Right cardiac atrium (tissue), 5 donors: ENCODE results near the gene UCKL1. TPM values are rescaled to one million over a fixed set of nuclear protein-coding genes. Genes with fewer than 3 reads are reported as not detected.

ENCODE experiments used
- microRNA-seq, 2 donors: library from miRNA; unstranded; fragments of <30 nt; microRNA quantifications; one replicate each; pipeline ENCODE4 v1.2.0, GENCODE V29; 2020 to 2021
- polyA plus RNA-seq: library from polyadenylated mRNA; stranded (reverse); fragments of 200-250 nt; gene quantifications from one replicate; pipeline ENCODE4 v1.2.3, GENCODE V29; 2013
- total RNA-seq, 4 donors: library from RNA; stranded (reverse); fragmentation: NEBNext Ultra II Directional; extraction: Animal tissue kit (Norgen Biotek cat#: 25700); gene quantifications; one replicate each; pipeline ENCODE4 v1.2.1, GENCODE V29; 2021
- donor health status: healthy with polysubstance abuse.
- donor health status: DM: no; HTN: yes; CAD: no.
- donor health status: DM: no; HTN: no; CAD: no.
- donor health status: DM: no; HTN: yes; CAD: no; lungs with severe emphysema.
- donor health status: DM: yes; HTN: yes; CAD: no.

The UCKL1 gene
- total and polyA plus RNA-seq, 5 donors, result 35.5 to 47.0 (median 42.9) TPM

Small RNA genes lying within 50 kb of the gene (microRNA-seq; reads per million reads assigned to microRNA genes)
- gene MIR1914, result 0 to 0.84 reads per million in 2 donors
- 0 reads per million in 2 donors for gene MIR647
- gene MIR941-1, result 0 reads per million in 2 donors
- gene MIR941-2, result 0 reads per million in 2 donors
- 0 reads per million in 2 donors for gene MIR941-3
- gene MIR941-4, result 0 reads per million in 2 donors
- 0 reads per million in 2 donors for gene MIR941-5

Other genes starting within 250 kb of the UCKL1 start
- 10 to 100 TPM; 40.1 to 49.7 (median 44.3) TPM for gene ARFRP1, start 248.4 kb downstream of the UCKL1 start, total RNA-seq
- gene ARFRP1, start 248.4 kb downstream of the UCKL1 start, polyA plus RNA-seq, result 38.7 TPM
- gene ZGPAT, start 248.4 kb downstream of the UCKL1 start, total RNA-seq, result 10 to 100 TPM; 14.5 to 19.6 (median 16.8) TPM
- gene ZGPAT, start 248.4 kb downstream of the UCKL1 start, polyA plus RNA-seq, result 29.5 TPM
- gene LIME1, start 219.8 kb downstream of the UCKL1 start, total RNA-seq, result 1 to 10 TPM; 2.1 to 2.9 (median 2.7) TPM
- gene LIME1, start 219.8 kb downstream of the UCKL1 start, polyA plus RNA-seq, result 2.7 TPM
- gene SLC2A4RG, start 216.6 kb downstream of the UCKL1 start, total RNA-seq, result 10 to 100 TPM; 42.7 to 69.1 (median 50.1) TPM
- 39.2 TPM for gene SLC2A4RG, start 216.6 kb downstream of the UCKL1 start, polyA plus RNA-seq
- 10 to 100 TPM; 14.4 to 18.1 (median 16.3) TPM for gene ZBTB46, start 125.2 kb downstream of the UCKL1 start, total RNA-seq
- gene ZBTB46, start 125.2 kb downstream of the UCKL1 start, polyA plus RNA-seq, result 6.7 TPM
- gene ABHD16B, start 94.9 kb downstream of the UCKL1 start, total RNA-seq, result not detected
- 0.54 TPM for gene ABHD16B, start 94.9 kb downstream of the UCKL1 start, polyA plus RNA-seq
- 10 to 100 TPM; 62.1 to 73.5 (median 63.6) TPM for gene TPD52L2, start 91.1 kb downstream of the UCKL1 start, total RNA-seq
- 52.3 TPM for gene TPD52L2, start 91.1 kb downstream of the UCKL1 start, polyA plus RNA-seq
- 10 to 100 TPM; 43.1 to 51.0 (median 49.9) TPM for gene DNAJC5, start 61.3 kb downstream of the UCKL1 start, total RNA-seq
- 32.2 TPM for gene DNAJC5, start 61.3 kb downstream of the UCKL1 start, polyA plus RNA-seq
- gene ZNF512B, start 13.5 kb upstream of the UCKL1 start, total RNA-seq, result 10 to 100 TPM; 12.3 to 16.1 (median 13.6) TPM
- gene ZNF512B, start 13.5 kb upstream of the UCKL1 start, polyA plus RNA-seq, result 9.8 TPM
- 1 to 10 TPM; 3.3 to 4.9 (median 3.8) TPM for gene SAMD10, start 23.2 kb upstream of the UCKL1 start, total RNA-seq
- 4.8 TPM for gene SAMD10, start 23.2 kb upstream of the UCKL1 start, polyA plus RNA-seq
- 10 to 100 TPM; 42.5 to 44.7 (median 43.5) TPM for gene PRPF6, start 24.7 kb upstream of the UCKL1 start, total RNA-seq
- gene PRPF6, start 24.7 kb upstream of the UCKL1 start, polyA plus RNA-seq, result 29.6 TPM
- gene C20orf204, start 79.8 kb upstream of the UCKL1 start, total RNA-seq, result under 1 TPM; 0.21 to 0.82 (median 0.49) TPM
- gene C20orf204, start 79.8 kb upstream of the UCKL1 start, polyA plus RNA-seq, result 0.36 TPM
- gene SOX18, start 93.2 kb upstream of the UCKL1 start, total RNA-seq, result 10 to 100 TPM; 28.7 to 42.1 (median 41.1) TPM
- 26.8 TPM for gene SOX18, start 93.2 kb upstream of the UCKL1 start, polyA plus RNA-seq
- gene TCEA2, start 106.8 kb upstream of the UCKL1 start, total RNA-seq, result 10 to 100 TPM; 46.3 to 52.0 (median 50.0) TPM
- gene TCEA2, start 106.8 kb upstream of the UCKL1 start, polyA plus RNA-seq, result 38.3 TPM
- gene RGS19, start 123.1 kb upstream of the UCKL1 start, total RNA-seq, result 1 to 10 TPM; 6.3 to 9.1 (median 8.3) TPM
- 5.8 TPM for gene RGS19, start 123.1 kb upstream of the UCKL1 start, polyA plus RNA-seq
- 1 to 10 TPM in 2 of 4 donors, under 1 TPM in 2; 0.50 to 1.3 (median 1.1) TPM for gene OPRL1, start 123.7 kb upstream of the UCKL1 start, total RNA-seq
- gene OPRL1, start 123.7 kb upstream of the UCKL1 start, polyA plus RNA-seq, result 0.81 TPM
- under 1 TPM in 3 of 4 donors, not detected in 1; 0.29 to 0.65 (median 0.50) TPM for gene LKAAEAR1, start 128.0 kb upstream of the UCKL1 start, total RNA-seq
- gene LKAAEAR1, start 128.0 kb upstream of the UCKL1 start, polyA plus RNA-seq, result 0.41 TPM
- not detected for gene NPBWR2, start 151.1 kb upstream of the UCKL1 start, total RNA-seq
- gene NPBWR2, start 151.1 kb upstream of the UCKL1 start, polyA plus RNA-seq, result not detected
- gene MYT1, start 208.0 kb upstream of the UCKL1 start, total RNA-seq, result 1 to 10 TPM in 3 of 4 donors, under 1 TPM in 1; 0.31 to 1.5 (median 1.3) TPM
- 0.57 TPM for gene MYT1, start 208.0 kb upstream of the UCKL1 start, polyA plus RNA-seq